Tibial nerve (tissue), 4 donors: ENCODE data around the gene ABLIM2. TPM values are rescaled to one million over a fixed set of nuclear protein-coding genes. Genes with fewer than 3 reads are reported as not detected.

ENCODE experiments used
- DNase-seq, 2 donors: peaks; one replicate each; pipeline ENCODE4 v3.0.0-alpha.2; 2019; ENCODE audit warnings: low spot score in 2 of 2
- H3K27ac ChIP-seq, 4 donors: fragments of 200-600 bp; sonication (generic) in 3 of 4; one replicate each; pipeline ENCODE4 v1.5.1; 2017 to 2019; ENCODE audit warnings: mild to moderate bottlenecking in 1 of 4
- H3K27me3 ChIP-seq, 2 donors: fragments of 200-600 bp; sonication (generic) in 1 of 2; one replicate each; pipeline versions ENCODE4 v1.5.1 to v1.6.0; 2017 to 2019
- H3K36me3 ChIP-seq, 3 donors: fragments of 200-600 bp; sonication (generic); one replicate each; pipeline ENCODE4 v1.5.1; 2018 to 2019
- H3K4me1 ChIP-seq, 4 donors: fragments of 200-600 bp; sonication (generic) in 3 of 4; one replicate each; pipeline ENCODE4 v1.5.1; 2017 to 2019
- H3K4me3 ChIP-seq, 4 donors: fragments of 200-600 bp; sonication (generic) in 3 of 4; one replicate each; pipeline ENCODE4 v1.5.1; 2017 to 2019; ENCODE audit warnings: mild to moderate bottlenecking in 1 of 4, moderate library complexity in 1 of 4
- H3K9me3 ChIP-seq, 4 donors: fragments of 200-600 bp; sonication (generic) in 3 of 4; one replicate each; pipeline ENCODE4 v1.5.1; 2017 to 2019
- CTCF ChIP-seq, 5 experiments: fragments of 200-600 bp in 3 of 5; fragments of 450-650 bp in 2 of 5; sonication (generic) in 3 of 5; IDR thresholded peaks; one replicate each; pipeline ENCODE4 v1.5.1; 2016 to 2019; ENCODE audit warnings: antibody characterized with exemption in 5 of 5, mild to moderate bottlenecking in 3 of 5, moderate library complexity in 2 of 5
- EP300 ChIP-seq, 2 donors: sonication (generic); formaldehyde crosslinking; IDR thresholded peaks; one replicate each; pipeline ENCODE4 v1.6.1; 2017; ENCODE audit warnings: antibody characterized with exemption in 2 of 2, mild to moderate bottlenecking in 1 of 2
- POLR2A ChIP-seq, 2 donors: fragments of 450-650 bp; IDR thresholded peaks; one replicate each; pipeline ENCODE4 v1.6.1; 2017; ENCODE audit warnings: antibody characterized with exemption in 2 of 2, mild to moderate bottlenecking in 2 of 2, moderate library complexity in 2 of 2
- WGBS, 2 donors: methylation state at CpG; one replicate each; pipeline ENCODE4 v1.1.5; 2018; 5-methylcytosine and 5-hydroxymethylcytosine counted together
- total RNA-seq, 4 donors: library from RNA; depleted of rRNA; stranded (reverse); fragments of >200 nt; gene quantifications; one replicate each; pipeline ENCODE4 v1.1.0, GENCODE V29; 2016

ABLIM2 gene
- total RNA-seq, 4 donors from 2014 or later, result 29.1 to 125 (median 41.7) TPM

- WGBS, 2 donors, result 65 to 75% methylated on average over 2 of the region's 2 CpGs
- Histone ChIP-seq H3K9me3 (peaks cover 0 to 6% (median 0%) of the 10 kb centered on the region in 4 donors), H3K4me3 (peak overlapping the region in 1 of 4 donors; percentile 94), H3K27me3 (no peaks in the 10 kb centered on the region), H3K36me3 (peaks cover 0 to 15% (median 0%) of the 10 kb centered on the region in 3 donors), H3K27ac (peak overlapping the region in 2 of 4 donors; percentile 95 to 96), H3K4me1 (peaks cover 0 to 72% (median 2%) of the 10 kb centered on the region in 4 donors)
- DNase-seq, result no peak
- TF ChIP-seq EP300 (IDR thresholded peaks at IDR 0.05) (no peak), CTCF (IDR thresholded peaks at IDR 0.05) (no peak), POLR2A (IDR thresholded peaks at IDR 0.05) (no peak)
Measured at GRCh38 chr4:7937006-7937405, 221.6 kb downstream of the ABLIM2 start.

GRCh38 chr4:7933651-7934510 lies 224.7 kb downstream of the ABLIM2 start:
- DNase-seq, result no peak
- peaks cover 0 to 91% (median 6%) of the 10 kb centered on the region in 4 donors for H3K4me1 ChIP-seq
- no peaks in the 10 kb centered on the region for H3K27me3 ChIP-seq
- H3K36me3 ChIP-seq, result peaks cover 0 to 15% (median 0%) of the 10 kb centered on the region in 3 donors
- H3K9me3 ChIP-seq, result peaks cover 0 to 6% (median 0%) of the 10 kb centered on the region in 4 donors
- H3K27ac ChIP-seq, result peak overlapping the region in 1 of 4 donors; percentile 65
- 56 to 67% methylated on average over 14 of the region's 14 CpGs for WGBS, 2 donors
- no peak overlapping the region for H3K4me3 ChIP-seq
- TF ChIP-seq CTCF (IDR thresholded peaks at IDR 0.05), result no peak
- no peak for TF ChIP-seq EP300 (IDR thresholded peaks at IDR 0.05)
- no peak for TF ChIP-seq POLR2A (IDR thresholded peaks at IDR 0.05)

DNA sequence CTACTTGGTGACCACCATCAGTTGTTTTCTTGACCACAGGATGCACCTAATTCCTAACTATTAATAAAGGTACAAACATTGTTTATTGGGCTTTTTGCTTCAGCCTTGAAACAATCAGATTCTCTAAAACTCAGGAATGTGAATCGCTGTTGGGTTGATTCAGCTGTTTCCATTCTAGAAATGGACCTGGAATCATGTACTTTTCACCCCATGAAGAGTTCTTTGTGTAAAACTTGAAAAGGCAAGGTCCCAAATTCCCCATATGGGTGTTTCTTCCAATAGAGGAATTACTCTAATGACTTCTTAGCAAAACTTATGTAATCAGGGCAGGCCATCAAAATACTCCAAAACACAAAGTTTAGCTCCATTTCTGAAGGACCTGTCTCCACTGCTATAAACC lies 226.3 kb downstream of the ABLIM2 start:
- peaks cover 0 to 83% (median 4%) of the 10 kb centered on the region in 4 donors for H3K4me1 ChIP-seq
- H3K27ac ChIP-seq, result peak overlapping the region in 2 of 4 donors; percentile 11 to 65
- H3K9me3 ChIP-seq, result peaks cover 0 to 6% (median 0%) of the 10 kb centered on the region in 4 donors
- H3K4me3 ChIP-seq, result no peak overlapping the region
- peak in 1 of 2 donors; percentile 36 for TF ChIP-seq EP300 (IDR thresholded peaks at IDR 0.05)
- no peak for TF ChIP-seq POLR2A (IDR thresholded peaks at IDR 0.05)
- TF ChIP-seq CTCF (IDR thresholded peaks at IDR 0.05), result no peak
- DNase-seq, result no peak
- peaks cover 0 to 15% (median 0%) of the 10 kb centered on the region in 3 donors for H3K36me3 ChIP-seq
- 60 to 65% methylated on average over 1 of the region's 1 CpG for WGBS, 2 donors
- no peaks in the 10 kb centered on the region for H3K27me3 ChIP-seq

DNA sequence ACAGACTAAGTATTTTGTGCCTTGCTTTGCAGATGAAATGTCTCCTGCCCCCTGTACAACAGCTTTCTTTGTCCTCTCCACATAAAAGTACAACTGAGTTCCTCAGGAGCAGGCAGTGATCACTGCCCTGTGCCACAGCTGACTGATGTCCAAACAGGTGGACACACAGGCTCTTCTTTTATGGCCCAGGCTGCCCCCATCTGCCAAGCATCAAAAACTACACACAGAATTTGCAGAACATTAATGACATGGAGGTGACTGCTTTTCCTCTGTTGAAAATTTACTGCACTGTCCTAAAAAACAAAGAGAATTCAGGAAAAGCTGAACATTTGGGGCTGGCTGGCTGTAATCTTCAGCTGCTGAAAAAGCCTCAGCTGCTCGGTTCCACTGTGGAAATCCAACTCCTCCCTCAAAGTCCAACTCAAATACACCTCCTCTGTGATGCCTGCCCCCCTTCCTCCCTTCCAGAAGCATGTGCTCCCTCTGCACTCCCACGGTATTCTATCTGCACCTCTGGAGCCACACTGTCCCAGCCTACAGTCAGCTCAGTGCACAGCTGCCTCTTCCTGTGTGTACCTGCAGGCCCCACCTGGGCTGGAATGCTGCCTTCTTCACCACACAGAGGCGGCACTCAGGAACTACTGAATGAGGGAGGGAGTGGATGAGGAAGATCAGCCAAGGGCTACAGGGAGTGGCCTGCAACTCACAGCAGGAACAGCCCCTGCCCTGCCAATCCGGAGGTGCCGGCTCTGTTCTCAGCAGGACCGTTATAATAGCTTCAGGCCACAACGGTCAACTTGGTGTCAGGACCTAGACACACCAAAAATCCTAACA lies 229.3 kb downstream of the ABLIM2 start:
- no peaks in the 10 kb centered on the region for H3K27me3 ChIP-seq
- H3K27ac ChIP-seq, result peak overlapping the region in 2 of 4 donors; percentile 46 to 58
- peaks cover 0 to 6% (median 0%) of the 10 kb centered on the region in 4 donors for H3K9me3 ChIP-seq
- TF ChIP-seq EP300 (IDR thresholded peaks at IDR 0.05) (no peak), CTCF (IDR thresholded peaks at IDR 0.05) (no peak), POLR2A (IDR thresholded peaks at IDR 0.05) (no peak)
- H3K36me3 ChIP-seq, result peaks cover 0 to 12% (median 0%) of the 10 kb centered on the region in 3 donors
- WGBS, 2 donors, result 18 to 26% methylated on average over 7 of the region's 7 CpGs
- peaks cover 0 to 67% (median 4%) of the 10 kb centered on the region in 4 donors for H3K4me1 ChIP-seq
- DNase-seq, result no peak
- no peak overlapping the region for H3K4me3 ChIP-seq
